Right lobe of liver (tissue), 4 donors: ENCODE results near the gene FOLR1.

Experiments
- CTCF ChIP-seq, 4 donors: fragments of 200-600 bp in 3 of 4; fragments of 450-650 bp in 1 of 4; IDR thresholded peaks; one replicate each; pipeline versions ENCODE4 v1.5.1 to v1.8.0; 2016 to 2022; ENCODE audit warnings: antibody characterized with exemption in 4 of 4, mild to moderate bottlenecking in 2 of 4
- POLR2A ChIP-seq: fragments of 450-650 bp; IDR thresholded peaks from one replicate; pipeline ENCODE4 v1.6.1; 2017; ENCODE audit warnings: antibody characterized with exemption, mild to moderate bottlenecking
- donor health status: DM: no; HTN: no; CAD: no.
- donor health status: DM: no; HTN: no; CAD: no.
- donor health status: DM: no; HTN: yes; CAD: no.

GRCh38 chr11:72190631-72191071 is 1.3 kb upstream of the FOLR1 start:
- TF ChIP-seq POLR2A (no peak), CTCF (IDR thresholded peaks at IDR 0.05) (no peak)
